Frontal cortex (tissue), 4 donors: Measurements from ENCODE around the gene VSTM2B. TPM values are rescaled to one million over a fixed set of nuclear protein-coding genes. Genes with fewer than 3 reads are reported as not detected.
"Not testable (repeated sequence)": the region's sequence is repeated elsewhere in the genome, so short reads cannot be mapped to it uniquely, and the experiment has no call there.

Source experiments
- DNase-seq, 2 donors: peaks; one replicate each; pipeline ENCODE4 v3.0.0; 2012; ENCODE audit warnings: low spot score in 2 of 2
- FAIRE-seq: peaks from 2 replicates; lab custom pipeline; 2012; peaks lifted over from hg19 to GRCh38; lab: Jason Lieb, UNC
- total RNA-seq: library from RNA; depleted of rRNA; stranded (reverse); fragments of >200 nt; gene quantifications from one replicate; pipeline ENCODE4 v1.2.3, GENCODE V29; 2014
- donor health status: control.
- donor health status: control.
- donor health status: control.

VSTM2B gene
- total RNA-seq, 1 donor from 2014 or later: 28.9 TPM

- DNase-seq: no peak
- FAIRE-seq: no peak
Observed at GRCh38 chr19:29541473-29542253, 15.9 kb downstream of the VSTM2B start.

- no peak for FAIRE-seq
- DNase-seq: no peak
Observed at GRCh38 chr19:29542327-29542726, 16.5 kb downstream of the VSTM2B start.

DNA sequence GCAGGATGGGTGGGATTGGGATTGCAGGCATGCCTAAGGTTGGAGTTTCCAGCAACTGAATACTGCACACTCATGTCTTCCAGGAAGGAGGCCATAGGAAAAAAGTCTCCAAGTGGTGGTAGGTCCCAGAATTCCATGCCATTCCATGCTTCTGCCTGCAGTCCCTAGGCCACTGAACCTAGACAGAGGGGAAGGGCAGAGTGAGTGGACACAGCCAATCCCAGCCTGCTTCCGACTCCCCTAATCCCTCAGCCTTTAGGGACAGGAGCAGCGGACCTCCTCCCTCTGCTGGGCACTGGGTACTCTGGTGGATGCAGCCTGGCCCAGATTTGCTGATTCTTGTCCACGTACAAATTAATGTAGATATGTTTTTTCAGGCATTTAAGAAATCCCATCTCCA, 17.0 kb downstream of the VSTM2B start:
- FAIRE-seq: no peak
- no peak for DNase-seq

GRCh38 chr19:29543381-29543780, 17.6 kb downstream of the VSTM2B start:
- DNase-seq (no peak), FAIRE-seq (no peak)

DNA sequence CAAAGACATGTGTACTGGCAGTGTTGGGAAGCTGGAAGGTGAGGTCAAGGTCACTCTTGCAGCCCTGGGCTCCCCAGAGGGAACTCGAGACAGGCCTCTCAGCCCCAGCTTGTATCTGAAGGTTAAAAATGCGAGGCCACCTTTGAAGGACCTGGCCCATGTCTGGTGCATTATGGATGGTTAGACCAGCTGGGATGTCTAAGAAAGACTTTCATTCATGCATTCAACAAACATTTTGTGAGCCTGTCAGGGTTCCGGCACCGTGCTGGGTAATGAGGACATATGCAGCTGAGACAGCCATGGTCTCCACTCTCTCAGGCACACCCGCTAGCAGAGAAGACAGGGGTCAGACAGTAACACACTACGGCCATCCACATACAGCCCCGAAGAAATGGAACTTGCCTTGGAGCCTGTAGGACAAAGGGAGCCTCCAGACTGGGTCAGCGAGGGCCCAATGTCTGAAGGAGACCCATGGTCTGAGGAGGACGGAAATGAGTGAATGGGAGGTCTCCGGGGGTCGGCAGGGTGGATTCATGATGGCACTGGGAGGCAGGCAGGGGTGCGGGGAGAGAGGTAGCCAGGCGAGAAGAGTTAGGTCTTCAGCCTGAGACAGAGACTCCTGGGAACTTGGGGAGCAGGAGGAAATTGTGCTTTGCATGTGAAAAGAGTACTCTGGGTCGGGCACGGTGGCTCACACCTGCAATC, 19.0 kb downstream of the VSTM2B start:
- DNase-seq: no peak
- FAIRE-seq: no peak

- FAIRE-seq, DNase-seq: not testable (repeated sequence)
Observed at GRCh38 chr19:29545447-29545846, 19.7 kb downstream of the VSTM2B start.

- FAIRE-seq: no peak
- DNase-seq: no peak
Observed at GRCh38 chr19:29545866-29546582, 20.2 kb downstream of the VSTM2B start.

GRCh38 chr19:29546583-29547190, 20.9 kb downstream of the VSTM2B start:
- FAIRE-seq (no peak), DNase-seq (no peak)

GRCh38 chr19:29547361-29547960, 21.7 kb downstream of the VSTM2B start:
- no peak for FAIRE-seq
- DNase-seq: no peak

GRCh38 chr19:29547981-29548380, 22.2 kb downstream of the VSTM2B start:
- FAIRE-seq: no peak
- no peak for DNase-seq

- FAIRE-seq: no peak
- DNase-seq: no peak
Observed at GRCh38 chr19:29548483-29549085, 22.8 kb downstream of the VSTM2B start.

DNA sequence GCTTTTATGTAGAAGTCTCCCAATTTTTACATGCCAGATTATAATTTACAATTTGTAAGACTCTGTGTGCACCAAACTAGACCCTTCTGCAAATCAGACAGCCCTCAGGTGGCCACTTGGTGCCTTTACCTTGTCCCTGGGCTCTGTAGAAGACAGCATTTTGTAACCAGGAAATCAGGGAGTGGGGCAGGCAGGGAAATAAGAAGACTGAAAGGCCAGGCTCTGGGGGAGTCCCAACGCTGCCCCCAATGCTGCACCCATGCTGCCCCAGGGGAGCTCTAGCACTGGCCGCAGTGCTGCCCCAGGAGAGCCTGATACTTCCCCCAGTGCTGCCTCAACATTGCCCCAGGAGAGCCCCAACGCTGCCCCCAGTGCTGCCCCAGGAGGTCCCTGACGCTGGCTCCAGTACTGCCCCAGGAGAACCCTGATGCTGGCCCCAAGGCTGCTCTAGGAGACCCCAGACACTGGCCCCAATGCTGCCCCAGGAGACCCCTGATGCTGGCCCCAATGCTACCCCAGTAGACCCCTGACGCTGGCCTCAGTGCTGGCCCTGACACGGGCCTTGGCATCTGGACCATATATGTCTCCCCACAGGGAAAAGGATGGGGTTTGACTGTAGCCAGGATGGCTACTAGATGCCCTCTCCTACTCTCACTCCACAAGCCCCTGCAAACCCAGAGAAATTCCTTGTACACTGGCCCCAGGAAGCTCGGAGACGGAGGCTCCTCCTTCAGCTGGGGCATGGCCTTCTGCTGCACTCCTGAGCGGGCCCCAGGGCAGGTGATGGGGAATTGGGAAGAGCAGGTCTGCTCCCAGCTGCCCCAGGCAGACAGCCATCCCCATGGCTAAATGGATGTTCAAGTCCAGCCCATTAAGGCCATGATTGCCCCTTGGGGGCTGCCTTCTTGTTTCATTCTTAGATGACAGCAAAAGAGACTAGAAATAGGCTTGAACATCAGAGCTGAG, 23.6 kb downstream of the VSTM2B start:
- FAIRE-seq: no peak
- DNase-seq: no peak

DNA sequence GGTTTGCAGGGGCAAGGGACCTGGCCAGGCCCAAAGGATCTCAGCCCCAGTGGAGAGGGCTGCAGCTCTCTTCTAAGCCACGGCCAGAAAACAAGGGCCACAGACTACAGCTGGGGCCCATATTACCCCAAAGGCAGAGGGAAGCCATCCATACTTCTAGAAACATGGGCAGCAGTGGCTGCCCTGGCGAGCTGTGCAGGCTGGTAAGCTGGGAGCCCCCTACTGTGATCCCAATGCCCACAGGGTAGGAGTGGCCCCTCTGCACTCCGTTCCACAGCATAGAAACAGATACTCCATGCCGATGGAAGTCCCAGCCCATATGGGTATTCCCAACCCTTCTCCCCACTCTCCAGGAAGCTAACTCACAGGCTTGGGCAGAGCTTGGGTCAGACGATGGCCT, 25.1 kb downstream of the VSTM2B start:
- DNase-seq (no peak), FAIRE-seq (no peak)

DNA sequence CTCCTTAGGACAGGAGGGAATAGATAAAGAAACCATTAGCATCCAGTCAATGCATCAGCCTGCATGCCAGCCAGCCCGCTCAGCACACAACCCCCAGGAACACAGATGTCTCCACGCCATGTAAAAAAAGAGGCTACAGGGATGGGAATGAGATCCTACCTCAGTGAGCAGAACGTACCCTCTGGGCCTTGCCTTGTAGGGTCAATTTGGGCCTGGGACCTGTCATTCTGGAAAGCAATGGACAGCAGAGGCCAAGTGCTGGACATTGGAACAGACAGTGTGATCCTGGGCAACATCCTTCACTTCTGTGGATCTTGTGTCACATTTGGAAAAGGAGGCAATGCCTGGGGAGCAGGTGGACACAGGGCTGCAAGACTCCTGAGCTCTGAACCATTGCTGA, 26.0 kb downstream of the VSTM2B start:
- FAIRE-seq (no peak), DNase-seq (no peak)

GRCh38 chr19:29552454-29553280, 26.9 kb downstream of the VSTM2B start:
- DNase-seq (no peak), FAIRE-seq (no peak)

DNA sequence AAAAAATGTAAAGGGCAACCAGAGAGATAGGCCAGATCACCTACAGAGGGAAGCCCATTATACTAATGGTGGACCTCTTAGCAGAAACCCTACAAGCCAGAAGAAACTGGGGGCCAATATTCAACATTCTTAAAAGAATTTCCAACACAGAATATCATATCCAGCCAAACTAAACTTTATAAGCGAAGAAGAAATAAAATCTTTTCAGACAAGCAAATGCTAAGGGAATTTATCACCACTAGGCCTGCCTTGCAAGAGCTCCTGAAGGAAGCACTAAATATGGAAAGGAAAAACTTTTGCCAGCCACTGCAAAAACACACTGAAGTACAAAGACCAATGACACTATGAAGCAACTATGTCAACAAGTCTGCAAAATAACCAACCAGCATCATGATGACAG, 28.4 kb downstream of the VSTM2B start:
- FAIRE-seq (no peak), DNase-seq (no peak)

DNA sequence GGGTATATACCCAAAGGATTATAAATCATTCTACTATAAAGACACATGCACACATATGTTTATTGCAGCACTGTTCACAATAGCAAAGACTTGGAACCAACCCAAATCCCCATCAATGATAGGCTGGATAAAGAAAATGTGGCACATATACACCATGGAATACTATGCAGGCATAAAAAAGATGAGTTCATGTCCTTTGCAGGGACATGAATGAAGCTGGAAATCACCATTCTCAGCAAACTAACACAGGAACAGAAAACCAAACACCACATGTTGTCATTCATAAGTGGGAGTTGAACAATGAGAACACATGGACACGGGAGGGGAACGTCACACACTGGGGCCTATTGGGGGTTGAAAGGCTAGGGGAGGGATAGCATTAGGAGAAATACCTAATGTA, 33.3 kb downstream of the VSTM2B start:
- DNase-seq, FAIRE-seq: not testable (repeated sequence)

DNA sequence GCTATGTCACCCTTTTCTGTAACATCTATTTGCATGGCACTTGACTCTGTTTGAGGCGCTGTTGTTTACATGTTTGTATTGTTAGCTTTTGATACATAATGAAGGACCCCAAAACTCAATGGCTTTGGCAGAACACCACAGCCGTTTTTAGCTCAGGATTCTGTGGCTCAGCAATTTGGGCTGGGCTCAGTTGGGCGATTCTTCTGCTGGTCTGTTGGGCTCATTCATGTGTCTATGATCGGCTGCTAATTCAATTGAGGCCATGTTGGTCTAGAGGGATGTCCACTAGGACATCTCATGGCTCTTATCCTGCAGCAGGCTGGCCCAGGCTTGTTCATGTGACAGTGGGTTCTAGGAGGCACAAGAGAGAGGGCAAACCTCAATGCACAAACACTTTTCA, 33.9 kb downstream of the VSTM2B start:
- DNase-seq: no peak
- no peak for FAIRE-seq
